ENCODE measurements around the gene FLVCR1. TPM values are rescaled to one million over a fixed set of nuclear protein-coding genes. Genes with fewer than 3 reads are reported as not detected.

Gene FLVCR1
- total RNA-seq, 1 donor from 2014 or later: 18.4 TPM

GRCh38 chr1:212884592-212884991, 26.5 kb downstream of the FLVCR1 start:
- TF ChIP-seq, protein P1, sequence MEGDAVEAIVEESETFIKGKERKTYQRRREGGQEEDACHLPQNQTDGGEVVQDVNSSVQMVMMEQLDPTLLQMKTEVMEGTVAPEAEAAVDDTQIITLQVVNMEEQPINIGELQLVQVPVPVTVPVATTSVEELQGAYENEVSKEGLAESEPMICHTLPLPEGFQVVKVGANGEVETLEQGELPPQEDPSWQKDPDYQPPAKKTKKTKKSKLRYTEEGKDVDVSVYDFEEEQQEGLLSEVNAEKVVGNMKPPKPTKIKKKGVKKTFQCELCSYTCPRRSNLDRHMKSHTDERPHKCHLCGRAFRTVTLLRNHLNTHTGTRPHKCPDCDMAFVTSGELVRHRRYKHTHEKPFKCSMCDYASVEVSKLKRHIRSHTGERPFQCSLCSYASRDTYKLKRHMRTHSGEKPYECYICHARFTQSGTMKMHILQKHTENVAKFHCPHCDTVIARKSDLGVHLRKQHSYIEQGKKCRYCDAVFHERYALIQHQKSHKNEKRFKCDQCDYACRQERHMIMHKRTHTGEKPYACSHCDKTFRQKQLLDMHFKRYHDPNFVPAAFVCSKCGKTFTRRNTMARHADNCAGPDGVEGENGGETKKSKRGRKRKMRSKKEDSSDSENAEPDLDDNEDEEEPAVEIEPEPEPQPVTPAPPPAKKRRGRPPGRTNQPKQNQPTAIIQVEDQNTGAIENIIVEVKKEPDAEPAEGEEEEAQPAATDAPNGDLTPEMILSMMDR (IDR thresholded peaks at IDR 0.05; ENCODE audit: unreplicated experiment): no peak
- no peak overlapping the region for H3K27ac Mint-ChIP-seq (ENCODE audit: unreplicated experiment)
- H3K36me3 Mint-ChIP-seq (ENCODE audit: low read depth, unreplicated experiment): peaks cover 15% of the 10 kb centered on the region

GRCh38 chr1:212892108-212892507, 34.0 kb downstream of the FLVCR1 start:
- DNase-seq (ENCODE audit: low spot score): no peak
- TF ChIP-seq, protein P1 (IDR thresholded peaks at IDR 0.05; ENCODE audit: unreplicated experiment): no peak
- Mint-ChIP-seq H3K36me3 (ENCODE audit: low read depth, unreplicated experiment) (peaks cover 41% of the 10 kb centered on the region), H3K27me3 (ENCODE audit: unreplicated experiment) (peaks cover 1% of the 10 kb centered on the region), H3K4me3 (ENCODE audit: unreplicated experiment) (no peak overlapping the region), H3K4me1 (ENCODE audit: unreplicated experiment) (no peaks in the 10 kb centered on the region), H3K27ac (ENCODE audit: unreplicated experiment) (no peak overlapping the region), H3K9me3 (ENCODE audit: unreplicated experiment) (no peaks in the 10 kb centered on the region)

More at GRCh38 chr1:212884592-212884991, 26.5 kb downstream of the FLVCR1 start:
- Mint-ChIP-seq H3K9me3 (ENCODE audit: unreplicated experiment) (no peaks in the 10 kb centered on the region), H3K27me3 (ENCODE audit: unreplicated experiment) (peaks cover 3% of the 10 kb centered on the region), H3K4me3 (ENCODE audit: unreplicated experiment) (no peak overlapping the region), H3K4me1 (ENCODE audit: unreplicated experiment) (no peaks in the 10 kb centered on the region)
- no peak for DNase-seq (ENCODE audit: low spot score)

GRCh38 chr1:212899845-212900244, 41.8 kb downstream of the FLVCR1 start:
- TF ChIP-seq, protein P1 (IDR thresholded peaks at IDR 0.05; ENCODE audit: unreplicated experiment): no peak
- Mint-ChIP-seq H3K9me3 (ENCODE audit: unreplicated experiment) (peaks cover 5% of the 10 kb centered on the region), H3K36me3 (ENCODE audit: low read depth, unreplicated experiment) (peaks cover 35% of the 10 kb centered on the region), H3K4me3 (ENCODE audit: unreplicated experiment) (peak overlapping the region; percentile 29), H3K27ac (ENCODE audit: unreplicated experiment) (no peak overlapping the region), H3K27me3 (ENCODE audit: unreplicated experiment) (no peaks in the 10 kb centered on the region), H3K4me1 (ENCODE audit: unreplicated experiment) (peaks cover 4% of the 10 kb centered on the region)
- DNase-seq (ENCODE audit: low spot score): no peak

- Mint-ChIP-seq H3K4me3 (ENCODE audit: unreplicated experiment) (no peak overlapping the region), H3K4me1 (ENCODE audit: unreplicated experiment) (peaks cover 4% of the 10 kb centered on the region), H3K9me3 (ENCODE audit: unreplicated experiment) (peaks cover 9% of the 10 kb centered on the region), H3K27ac (ENCODE audit: unreplicated experiment) (no peak overlapping the region), H3K27me3 (ENCODE audit: unreplicated experiment) (no peaks in the 10 kb centered on the region), H3K36me3 (ENCODE audit: low read depth, unreplicated experiment) (peaks cover 29% of the 10 kb centered on the region)
- no peak for DNase-seq (ENCODE audit: low spot score)
- TF ChIP-seq, protein P1 (IDR thresholded peaks at IDR 0.05; ENCODE audit: unreplicated experiment): no peak
These were observed 43.2 kb downstream of the FLVCR1 start for GRCh38 chr1:212901290-212901689.

- H3K36me3 Mint-ChIP-seq (ENCODE audit: low read depth, unreplicated experiment): peaks cover 27% of the 10 kb centered on the region
- no peak overlapping the region for H3K4me3 Mint-ChIP-seq (ENCODE audit: unreplicated experiment)
- peaks cover 9% of the 10 kb centered on the region for H3K9me3 Mint-ChIP-seq (ENCODE audit: unreplicated experiment)
These were observed 44.0 kb downstream of the FLVCR1 start for GRCh38 chr1:212902054-212902453.

More at GRCh38 chr1:212902054-212902453, 44.0 kb downstream of the FLVCR1 start:
- Mint-ChIP-seq H3K4me1 (ENCODE audit: unreplicated experiment) (peaks cover 4% of the 10 kb centered on the region), H3K27ac (ENCODE audit: unreplicated experiment) (no peak overlapping the region), H3K27me3 (ENCODE audit: unreplicated experiment) (no peaks in the 10 kb centered on the region)
- TF ChIP-seq, protein P1 (IDR thresholded peaks at IDR 0.05; ENCODE audit: unreplicated experiment): no peak
- DNase-seq (ENCODE audit: low spot score): no peak
